HepG2 (cell line): ENCODE results near the gene SLC5A6. TPM values are rescaled to one million over a fixed set of nuclear protein-coding genes. Genes with fewer than 3 reads are reported as not detected.

ENCODE experiments used
- ADNP ChIP-seq: sonication (generic); formaldehyde crosslinking; IDR thresholded peaks from 2 replicates; pipeline ENCODE4 v1.4.0; 2020; ENCODE audit warnings: missing genetic modification reagents
- BHLHE40 ChIP-seq: IDR thresholded peaks from 2 replicates; pipeline ENCODE4 v1.6.1; 2011; ENCODE audit warnings: low read length, improper control_type of control experiment
- CEBPB ChIP-seq: IDR thresholded peaks from 2 replicates; pipeline ENCODE4 v1.6.1; 2011; ENCODE audit warnings: low read depth, low read length, improper control_type of control experiment, borderline replicate concordance
- ELF3 ChIP-seq: IDR thresholded peaks from 2 replicates; pipeline ENCODE4 v1.6.1; 2016; ENCODE audit warnings: missing genetic modification reagents, missing compliant biosample characterization
- ELF4 ChIP-seq: sonication (generic); formaldehyde crosslinking; IDR thresholded peaks from 2 replicates; pipeline ENCODE4 v1.5.0; 2020; ENCODE audit warnings: missing genetic modification reagents, mild to moderate bottlenecking, moderate library complexity, borderline replicate concordance
- HMGA1 ChIP-seq: sonication (generic); formaldehyde crosslinking; conservative IDR thresholded peaks from 2 replicates; pipeline ENCODE4 v1.4.0; 2020; ENCODE audit warnings: missing genetic modification reagents
- MAFF ChIP-seq: IDR thresholded peaks from 2 replicates; pipeline ENCODE4 v1.6.1; 2011; ENCODE audit warnings: low read depth, low read length, improper control_type of control experiment
- MAFG ChIP-seq: sonication (generic); formaldehyde crosslinking; IDR thresholded peaks from 2 replicates; pipeline ENCODE4 v1.5.1; 2020; ENCODE audit warnings: mild to moderate bottlenecking, missing genetic modification reagents
- MXI1 ChIP-seq: IDR thresholded peaks from 3 replicates; pipeline ENCODE4 v1.6.1; 2012; ENCODE audit warnings: low read depth, low read length, inconsistent platforms, borderline replicate concordance
- PAX8 ChIP-seq: sonication (generic); formaldehyde crosslinking; IDR thresholded peaks from 2 replicates; pipeline ENCODE4 v1.8.0; 2022; ENCODE audit warnings: mild to moderate bottlenecking, missing genetic modification reagents, borderline replicate concordance
- PPARG ChIP-seq: conservative IDR thresholded peaks from 2 replicates; pipeline ENCODE4 v1.6.1; 2016; ENCODE audit warnings: missing biosample characterization, missing genetic modification reagents
- RAD51 ChIP-seq: fragments of 450-650 bp; IDR thresholded peaks from 2 replicates; pipeline ENCODE4 v1.6.1; 2016; ENCODE audit warnings: borderline replicate concordance
- SAFB2 ChIP-seq: sonication (generic); formaldehyde crosslinking; IDR thresholded peaks from 2 replicates; pipeline ENCODE4 v1.5.1; 2020; ENCODE audit warnings: missing genetic modification reagents, low read depth, mild to moderate bottlenecking, borderline replicate concordance
- SAP130 ChIP-seq: IDR thresholded peaks from 2 replicates; pipeline ENCODE4 v1.6.1; 2016; ENCODE audit warnings: low read depth
- SP1 ChIP-seq, 2 experiments: fragments of 450-650 bp in 1 of 2; sonication (generic) in 1 of 2; formaldehyde crosslinking in 1 of 2; IDR thresholded peaks; 2 replicates each; pipeline versions ENCODE4 v1.4.0 to v1.6.1; 2016 to 2020; ENCODE audit warnings: missing genetic modification reagents in 1 of 2
- SP4 ChIP-seq: sonication (generic); formaldehyde crosslinking; IDR thresholded peaks from 2 replicates; pipeline ENCODE4 v1.8.1; 2023; ENCODE audit warnings: mild to moderate bottlenecking, missing genetic modification reagents
- SRY ChIP-seq: sonication (generic); formaldehyde crosslinking; IDR thresholded peaks from 2 replicates; pipeline ENCODE4 v1.8.0; 2022; ENCODE audit warnings: mild to moderate bottlenecking, missing genetic modification reagents
- TBL1XR1 ChIP-seq: fragments of 150-350 bp; IDR thresholded peaks from 2 replicates; pipeline ENCODE4 v1.6.1; 2014; ENCODE audit warnings: borderline replicate concordance, low read length; ENCODE audit not compliant: partially characterized antibody
- ZC3H13 ChIP-seq: sonication (generic); formaldehyde crosslinking; IDR thresholded peaks from 2 replicates; pipeline ENCODE4 v1.8.1; 2023; ENCODE audit warnings: mild to moderate bottlenecking, missing genetic modification reagents, moderate library complexity
- ZIK1 ChIP-seq: sonication (generic); formaldehyde crosslinking; IDR thresholded peaks from 2 replicates; pipeline ENCODE4 v1.5.0; 2020; ENCODE audit warnings: mild to moderate bottlenecking, low read depth, missing genetic modification reagents, borderline replicate concordance
- ZMYM4 ChIP-seq: sonication (generic); formaldehyde crosslinking; IDR thresholded peaks from 2 replicates; pipeline ENCODE4 v1.8.1; 2023; ENCODE audit warnings: mild to moderate bottlenecking, missing genetic modification reagents
- ZNF335 ChIP-seq: sonication (generic); formaldehyde crosslinking; IDR thresholded peaks from 2 replicates; pipeline ENCODE4 v1.4.0; 2020; ENCODE audit warnings: missing genetic modification reagents
- ZNF577 ChIP-seq: sonication (generic); formaldehyde crosslinking; IDR thresholded peaks from 2 replicates; pipeline ENCODE4 v1.4.0; 2020; ENCODE audit warnings: mild to moderate bottlenecking, low read depth, missing genetic modification reagents, borderline replicate concordance
- ZNF746 ChIP-seq: sonication (generic); formaldehyde crosslinking; IDR thresholded peaks from 2 replicates; pipeline ENCODE4 v1.8.0; 2022; ENCODE audit warnings: mild to moderate bottlenecking, missing genetic modification reagents
- ZSCAN25 ChIP-seq: sonication (generic); formaldehyde crosslinking; IDR thresholded peaks from 2 replicates; pipeline ENCODE4 v1.8.0; 2022; ENCODE audit warnings: mild to moderate bottlenecking, missing genetic modification reagents
- polyA plus RNA-seq, 8 experiments: library from polyadenylated mRNA; depleted of rRNA in 3 of 8; stranded (reverse) in 7 of 8; unstranded in 1 of 8; fragments of >200 nt; fragmentation: Illumina TruSeq in 4 of 8; extraction: Trizol in 4 of 8; gene quantifications; 2 replicates each; pipeline versions ENCODE4 v1.2.1 to v1.2.3, GENCODE V29; 2011 to 2016; ENCODE audit warnings: low read depth in 4 of 8, missing spikeins in 1 of 8, mixed read lengths in 1 of 8; ENCODE audit not compliant: insufficient read depth in 1 of 8
- total RNA-seq, 5 experiments: library from RNA; depleted of rRNA; stranded (reverse); fragments of >200 nt; fragmentation: Illumina TruSeq; extraction: Trizol; gene quantifications; 2 replicates each; pipeline ENCODE4 v1.2.3, GENCODE V29; 2016; ENCODE audit warnings: low read depth in 1 of 5
- TF ChIP-seq, protein P1 (sequence below): IDR thresholded peaks from 2 replicates; pipeline ENCODE4 v1.6.1; 2016; ENCODE audit warnings: low read depth
- TF ChIP-seq, protein P2 (sequence below): sonication (generic); formaldehyde crosslinking; IDR thresholded peaks from 2 replicates; pipeline ENCODE4 v1.4.0; 2020; ENCODE audit warnings: missing genetic modification reagents
- TF ChIP-seq, protein P3 (sequence below): sonication (generic); formaldehyde crosslinking; IDR thresholded peaks from 2 replicates; pipeline ENCODE4 v1.8.1; 2023; ENCODE audit warnings: mild to moderate bottlenecking, moderate library complexity, missing genetic modification reagents

SLC5A6 gene
- total and polyA plus RNA-seq, 2 of the 13 experiments (the other 11 are each of a cell fraction or from before 2014, with no cell fraction given): 135 to 417 TPM

DNA sequence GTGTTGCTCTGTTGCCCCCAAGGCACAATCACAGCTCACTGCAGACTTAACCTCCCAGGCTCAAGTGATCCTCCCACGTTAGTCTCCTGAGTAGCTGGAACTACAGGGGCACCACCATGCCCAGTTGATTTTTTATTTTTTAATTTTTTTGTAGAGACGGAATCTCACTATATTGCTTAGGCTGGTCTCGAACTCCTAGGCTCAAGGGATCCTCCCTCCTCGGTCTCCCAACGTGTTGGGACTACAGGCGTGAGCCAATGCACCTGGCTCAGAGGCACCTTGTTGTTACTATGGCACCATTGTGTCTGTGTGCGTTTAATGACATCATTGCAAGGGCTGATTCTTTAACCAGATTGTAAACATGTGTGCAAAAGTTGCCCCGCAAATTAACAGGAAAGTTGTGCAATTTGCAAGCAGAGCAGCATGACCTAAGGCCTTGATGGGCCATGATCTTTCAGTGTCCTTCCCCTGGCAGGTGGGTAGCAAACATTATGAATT lies 40.7 kb downstream of the SLC5A6 start (continued):
- TF ChIP-seq ZNF746 (CRISPR knock-in tag) (peak; percentile 70; the same call in 1 of the 2 replicates), PPARG (CRISPR knock-in tag) (peak; percentile 90), BHLHE40 (0 out of 2 replicates have a peak, but pooled peaks have one; percentile 34), TBL1XR1 (peak; percentile 35), SAFB2 (CRISPR knock-in tag) (peak; percentile 55; the same call in 1 of the 2 replicates), MAFF (0 out of 2 replicates have a peak, but pooled peaks have one; percentile 16), SRY (CRISPR knock-in tag) (0 out of 2 replicates have a peak, but pooled peaks have one; percentile 61), HMGA1 (CRISPR knock-in tag) (no peak), MXI1 (peak; percentile 89; the same call in 2 of the 3 replicates), ELF3 (CRISPR knock-in tag) (peak; percentile 90), ZSCAN25 (CRISPR knock-in tag) (peak; percentile 56; the same call in 1 of the 2 replicates), ADNP (CRISPR knock-in tag) (peak; percentile 91; the same call in 1 of the 2 replicates), PAX8 (CRISPR knock-in tag) (no peak), ELF4 (CRISPR knock-in tag) (no peak), MAFG (CRISPR knock-in tag) (no peak), CEBPB (peak; percentile 100), SP1 (IDR thresholded peaks at IDR 0.05) (no peak), SP1 (CRISPR knock-in tag; IDR thresholded peaks at IDR 0.05) (no peak), ZIK1 (CRISPR knock-in tag) (no peak), SP4 (CRISPR knock-in tag) (peak; percentile 9; the same call in 1 of the 2 replicates), ZNF577 (CRISPR knock-in tag) (no peak), ZMYM4 (CRISPR knock-in tag) (peak; percentile 73; the same call in 1 of the 2 replicates), ZNF335 (CRISPR knock-in tag) (peak; percentile 83; the same call in 1 of the 2 replicates), SAP130 (peak; percentile 94), RAD51 (0 out of 2 replicates have a peak, but pooled peaks have one; percentile 7), ZC3H13 (CRISPR knock-in tag) (peak; percentile 72; the same call in 1 of the 2 replicates)
- TF ChIP-seq, protein P1, sequence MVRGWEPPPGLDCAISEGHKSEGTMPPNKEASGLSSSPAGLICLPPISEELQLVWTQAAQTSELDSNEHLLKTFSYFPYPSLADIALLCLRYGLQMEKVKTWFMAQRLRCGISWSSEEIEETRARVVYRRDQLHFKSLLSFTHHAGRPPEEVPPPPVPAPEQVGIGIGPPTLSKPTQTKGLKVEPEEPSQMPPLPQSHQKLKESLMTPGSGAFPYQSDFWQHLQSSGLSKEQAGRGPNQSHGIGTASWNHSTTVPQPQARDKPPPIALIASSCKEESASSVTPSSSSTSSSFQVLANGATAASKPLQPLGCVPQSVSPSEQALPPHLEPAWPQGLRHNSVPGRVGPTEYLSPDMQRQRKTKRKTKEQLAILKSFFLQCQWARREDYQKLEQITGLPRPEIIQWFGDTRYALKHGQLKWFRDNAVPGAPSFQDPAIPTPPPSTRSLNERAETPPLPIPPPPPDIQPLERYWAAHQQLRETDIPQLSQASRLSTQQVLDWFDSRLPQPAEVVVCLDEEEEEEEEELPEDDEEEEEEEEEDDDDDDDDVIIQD (CRISPR knock-in tag): peak; percentile 95
- TF ChIP-seq, protein P2, sequence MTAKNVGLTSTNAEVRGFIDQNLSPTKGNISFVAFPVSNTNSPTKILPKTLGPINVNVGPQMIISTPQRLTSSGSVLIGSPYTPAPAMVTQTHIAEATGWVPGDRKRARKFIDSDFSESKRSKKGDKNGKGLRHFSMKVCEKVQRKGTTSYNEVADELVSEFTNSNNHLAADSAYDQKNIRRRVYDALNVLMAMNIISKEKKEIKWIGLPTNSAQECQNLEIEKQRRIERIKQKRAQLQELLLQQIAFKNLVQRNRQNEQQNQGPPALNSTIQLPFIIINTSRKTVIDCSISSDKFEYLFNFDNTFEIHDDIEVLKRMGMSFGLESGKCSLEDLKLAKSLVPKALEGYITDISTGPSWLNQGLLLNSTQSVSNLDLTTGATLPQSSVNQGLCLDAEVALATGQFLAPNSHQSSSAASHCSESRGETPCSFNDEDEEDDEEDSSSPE (CRISPR knock-in tag): peak; percentile 57
- TF ChIP-seq, protein P3, sequence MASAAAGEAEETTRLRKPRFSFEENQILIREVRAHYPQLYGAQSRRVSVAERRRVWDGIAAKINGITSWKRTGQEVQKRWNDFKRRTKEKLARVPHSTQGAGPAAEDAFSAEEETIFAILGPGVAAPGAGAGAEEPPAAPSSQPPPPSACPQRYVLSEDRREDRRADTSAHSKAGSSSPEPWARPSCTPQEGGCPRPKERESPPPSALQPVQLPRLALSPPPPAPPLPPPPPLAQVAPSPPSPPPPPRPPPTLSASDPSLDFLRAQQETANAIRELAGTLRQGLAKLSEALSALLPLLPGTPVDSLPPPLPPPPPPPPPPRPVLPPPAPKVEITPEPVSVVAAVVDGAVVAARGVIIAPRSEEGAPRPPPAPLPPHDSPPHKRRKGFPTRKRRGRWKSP (CRISPR knock-in tag): peak; percentile 53; the same call in 1 of the 2 replicates
